GM21737 (cell line): ENCODE data around the gene MAPRE2.

Experiments used
- ATAC-seq: cut with Tn5 transposase; IDR thresholded peaks from one replicate; pipeline ENCODE4 v1.9.1; 2021; ENCODE audit warnings: mild to moderate bottlenecking, moderate library complexity; ENCODE audit not compliant: unreplicated experiment

Gene MAPRE2

DNA sequence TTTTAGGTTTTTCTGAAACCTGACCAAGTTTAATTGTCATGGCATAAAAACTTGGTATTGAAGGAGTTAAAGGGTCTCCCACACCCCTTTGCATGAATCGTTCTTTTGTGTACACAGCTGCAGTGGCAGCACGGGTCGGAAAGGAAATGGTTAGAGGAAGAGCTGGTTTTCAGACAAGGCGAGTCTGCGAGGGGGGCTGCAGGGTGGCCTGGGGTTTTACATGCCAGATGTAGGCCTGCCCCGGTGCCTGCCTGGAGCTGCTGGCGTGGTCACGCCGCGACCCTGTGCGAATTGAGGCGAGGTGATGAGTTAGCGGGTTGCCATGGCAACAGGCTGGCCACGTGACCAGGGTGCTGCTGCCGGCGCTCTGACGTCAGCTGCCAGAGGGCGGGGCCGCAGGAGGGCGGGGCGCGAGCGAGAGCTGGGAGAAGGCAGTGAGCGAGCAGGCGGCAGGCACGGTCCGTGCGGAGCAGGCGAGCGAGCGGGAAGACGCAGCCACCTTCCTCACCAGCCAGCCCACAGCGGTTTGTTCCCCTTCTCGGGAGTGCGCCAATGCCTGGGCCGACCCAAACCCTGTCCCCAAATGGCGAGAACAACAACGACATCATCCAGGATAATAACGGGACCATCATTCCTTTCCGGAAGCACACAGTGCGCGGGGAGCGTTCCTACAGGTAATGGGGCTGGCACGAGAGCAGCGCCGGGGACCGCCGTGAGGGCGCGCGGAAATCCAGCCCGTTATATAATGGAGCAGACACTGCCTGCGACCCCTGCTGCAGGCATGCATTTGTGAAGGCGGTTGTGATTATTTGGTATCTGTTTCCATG, at the start of gene MAPRE2:
MAPRE2 (plus strand) TSS at position 426 of the 827 bp plus-strand sequence; CDS start at position 553, 127 bp downstream.
- ATAC-seq, result peak; percentile 70

DNA sequence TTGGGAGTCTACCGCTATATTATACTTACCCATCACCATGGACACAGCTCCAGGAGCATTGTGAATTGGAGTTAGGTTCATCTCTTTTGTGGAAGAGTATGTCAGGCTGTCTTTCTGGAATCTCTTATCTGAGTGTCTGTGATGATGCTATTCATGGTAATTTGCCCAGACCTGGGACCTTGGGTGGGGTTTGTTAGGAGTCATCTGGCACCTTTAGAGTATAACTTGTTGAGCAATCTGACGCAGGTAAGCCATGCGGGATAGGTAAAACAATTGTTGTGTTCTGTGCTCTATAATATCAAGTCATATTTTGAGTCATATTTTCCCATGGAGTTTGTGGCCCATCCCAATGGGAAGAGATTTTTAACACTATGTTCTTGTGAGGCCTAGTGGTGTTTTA, 49.7 kb upstream of the MAPRE2 start:
- no peak for ATAC-seq

DNA sequence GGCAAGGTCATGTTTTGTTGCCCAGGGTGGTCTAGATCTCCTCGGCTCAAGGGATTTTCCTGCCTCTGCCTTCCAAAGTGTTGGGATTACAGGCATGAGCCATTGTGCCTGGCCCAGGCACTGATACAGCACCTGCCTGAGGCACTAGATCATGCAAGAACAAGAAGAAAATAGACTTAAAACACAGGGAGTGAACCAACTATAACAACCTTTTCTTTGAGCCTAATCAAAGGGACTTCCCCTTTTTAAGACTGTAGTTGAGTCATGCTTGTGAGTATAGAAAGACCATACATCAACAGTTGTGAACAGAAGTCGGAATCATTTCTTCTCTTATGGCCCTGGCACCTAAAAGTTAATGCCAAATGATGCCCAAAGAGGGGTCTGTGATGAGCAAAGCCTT, 47.9 kb upstream of the MAPRE2 start:
- no peak for ATAC-seq

DNA sequence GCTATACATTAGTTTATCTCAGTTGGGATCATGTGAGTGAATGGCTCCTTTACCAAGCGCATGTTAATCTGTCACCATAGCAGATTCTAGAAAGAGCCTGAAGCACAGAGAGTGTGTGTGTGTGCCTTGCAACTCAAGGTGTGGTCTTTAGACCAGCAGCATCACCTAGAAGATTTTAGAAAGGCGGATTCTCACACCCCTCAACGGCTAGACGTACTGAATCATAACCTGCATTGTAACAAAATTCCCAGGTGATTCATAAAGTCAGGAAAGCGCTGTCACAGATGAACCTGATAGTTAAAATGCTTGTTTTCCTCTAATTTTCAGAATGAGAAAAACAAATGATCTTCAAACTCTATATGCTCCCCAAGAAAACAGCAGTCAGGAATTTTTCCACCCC, 45.5 kb upstream of the MAPRE2 start:
- ATAC-seq, result no peak

DNA sequence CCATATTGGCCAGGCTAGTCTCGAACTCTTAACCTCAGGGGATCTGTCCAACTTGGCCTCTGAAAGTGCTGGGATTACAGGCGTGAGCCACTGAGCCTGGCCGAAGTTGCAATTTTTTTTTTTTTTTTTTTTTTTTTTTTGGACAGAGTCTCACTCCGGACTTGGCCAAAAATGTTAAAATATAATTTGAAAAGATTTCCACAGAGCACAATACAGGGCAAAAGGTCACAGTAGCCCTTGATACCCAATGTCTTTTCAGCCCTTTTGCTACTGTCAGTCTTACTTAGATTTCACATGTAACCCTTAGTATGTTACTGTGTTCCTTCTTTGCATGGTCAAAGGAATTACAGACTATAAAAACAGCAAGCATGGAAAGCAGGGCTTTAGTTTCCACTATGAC, 42.6 kb upstream of the MAPRE2 start:
- ATAC-seq, result no peak

DNA sequence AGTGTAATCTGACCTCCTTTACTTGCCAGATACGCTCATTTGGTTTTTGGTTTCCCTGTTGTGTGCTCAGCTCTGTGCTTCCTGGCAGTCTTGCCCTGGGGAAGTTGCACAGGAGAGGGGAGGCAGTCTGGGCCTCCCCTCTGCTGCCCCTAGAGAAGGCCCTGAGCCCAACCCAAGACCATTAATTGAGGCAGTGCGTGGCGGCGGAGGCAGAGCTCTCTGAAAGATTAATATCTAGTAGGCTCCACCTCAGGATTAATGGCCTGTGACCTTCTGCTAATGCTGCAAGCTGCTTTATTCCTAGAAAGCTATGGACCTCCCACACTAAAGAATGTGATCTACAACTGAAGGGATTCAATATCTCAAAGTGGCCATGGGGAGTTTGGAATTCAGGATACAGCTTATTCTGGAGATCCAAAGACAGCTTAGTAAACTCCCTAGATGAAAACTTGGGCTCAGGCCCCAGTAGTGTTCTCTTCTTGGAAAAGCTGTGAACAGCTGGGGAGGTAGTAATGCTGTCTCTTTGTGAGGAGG, 41.4 kb upstream of the MAPRE2 start:
- ATAC-seq, result no peak

DNA sequence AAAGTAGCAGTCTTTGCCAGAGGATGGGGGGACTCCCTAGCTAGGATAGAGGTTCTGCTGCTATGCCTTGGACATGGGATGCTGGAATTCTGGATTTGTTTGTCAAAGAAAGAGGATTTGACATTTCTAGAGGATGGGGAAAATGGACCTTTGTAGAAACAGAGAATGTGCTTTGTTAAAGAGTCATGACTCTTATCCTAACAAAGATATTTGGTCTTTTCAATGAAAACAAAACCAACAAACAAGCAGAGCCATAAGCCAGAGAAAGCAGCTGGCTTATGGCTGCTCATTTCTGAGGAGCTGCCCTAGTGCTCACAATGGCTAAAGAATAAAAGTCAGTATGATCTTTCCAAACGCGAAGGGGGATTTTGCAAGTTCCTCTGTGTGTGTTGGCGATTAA, 40.8 kb upstream of the MAPRE2 start:
- no peak for ATAC-seq

DNA sequence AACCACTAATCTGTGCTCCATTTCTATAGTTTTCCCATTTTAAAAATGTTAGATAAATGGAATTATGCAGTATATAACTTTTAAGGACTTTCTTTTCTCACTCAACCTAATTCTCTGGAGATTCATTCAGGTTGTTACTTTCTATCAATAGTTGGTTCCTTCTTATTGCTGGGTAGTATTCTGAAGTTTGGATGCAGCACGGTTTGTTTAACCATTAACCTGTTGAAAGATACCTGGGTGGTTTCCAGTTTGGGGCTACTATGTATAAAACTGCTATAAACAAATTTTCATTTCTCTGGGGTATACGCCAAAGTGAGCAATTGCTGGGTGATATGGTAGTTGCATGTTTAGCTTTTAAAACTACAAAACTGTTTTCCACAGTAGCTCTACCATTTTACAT, 39.1 kb upstream of the MAPRE2 start:
- no peak for ATAC-seq

DNA sequence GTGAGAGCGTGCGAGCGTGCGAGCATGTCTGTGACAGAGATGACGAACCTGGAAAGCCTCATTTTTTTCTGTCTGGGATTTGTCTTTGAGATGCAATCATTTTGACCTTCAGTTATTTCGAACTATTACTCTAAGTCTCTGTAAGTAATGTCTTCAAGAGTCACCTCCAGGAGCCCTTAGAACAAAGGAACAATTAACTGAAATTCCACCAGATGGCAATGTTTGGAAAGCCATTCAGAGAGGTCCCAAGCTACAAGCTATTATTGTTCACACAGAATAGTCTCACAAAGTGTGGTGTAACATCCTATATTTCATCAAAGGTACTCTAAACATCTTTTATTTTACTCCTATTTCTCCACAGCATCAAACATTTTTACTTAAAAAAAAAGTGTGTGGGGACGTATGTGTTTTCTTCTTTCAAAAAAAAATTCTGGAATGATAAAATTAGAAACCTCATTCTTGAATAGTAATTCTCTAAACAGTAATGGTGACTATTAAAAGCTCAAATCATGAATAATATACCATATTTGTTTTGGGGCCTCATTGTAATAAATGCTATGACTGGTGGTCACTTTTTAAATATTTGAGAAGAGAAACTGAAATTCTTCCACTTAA, 35.1 kb upstream of the MAPRE2 start:
- peak; percentile 62 for ATAC-seq

DNA sequence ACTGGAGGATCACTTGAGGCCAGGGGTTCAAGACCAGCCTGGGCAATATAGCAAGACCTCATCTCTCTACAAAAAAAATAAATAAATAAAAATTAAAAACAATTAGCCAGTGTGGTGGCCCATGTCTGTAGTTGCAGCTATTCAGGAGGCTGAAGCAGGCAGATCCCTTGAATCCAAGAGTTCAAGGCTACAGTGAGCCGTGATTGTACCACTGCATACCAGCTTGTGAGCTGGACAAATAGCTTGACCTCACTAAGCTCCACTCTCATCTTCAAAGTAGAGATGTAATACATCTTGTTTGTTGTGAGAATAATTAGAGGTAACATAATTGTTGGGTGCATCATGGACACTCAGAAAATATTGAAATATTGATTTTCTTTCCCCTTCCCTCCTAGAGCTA, 31.1 kb upstream of the MAPRE2 start:
- no peak for ATAC-seq

DNA sequence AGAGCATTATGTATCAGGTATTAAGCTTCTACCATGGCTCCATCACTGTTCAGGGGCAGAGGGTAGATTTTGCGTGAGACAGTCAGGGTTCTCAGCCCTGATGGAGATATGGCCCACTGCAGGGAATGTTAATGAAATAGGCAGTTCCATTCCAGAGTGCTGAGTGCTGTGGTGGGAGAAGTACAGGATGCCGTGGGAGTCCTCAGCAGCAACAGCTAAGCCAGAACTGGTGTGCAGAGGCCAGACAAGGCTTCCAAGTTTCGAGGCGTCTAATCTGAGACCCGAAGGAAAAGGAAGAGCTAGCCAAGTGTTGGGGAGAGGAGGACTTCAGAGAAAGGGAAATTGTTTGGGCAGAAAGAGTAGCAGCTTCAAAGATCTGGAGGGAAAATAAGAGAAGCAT, 30.2 kb upstream of the MAPRE2 start:
- no peak for ATAC-seq

DNA sequence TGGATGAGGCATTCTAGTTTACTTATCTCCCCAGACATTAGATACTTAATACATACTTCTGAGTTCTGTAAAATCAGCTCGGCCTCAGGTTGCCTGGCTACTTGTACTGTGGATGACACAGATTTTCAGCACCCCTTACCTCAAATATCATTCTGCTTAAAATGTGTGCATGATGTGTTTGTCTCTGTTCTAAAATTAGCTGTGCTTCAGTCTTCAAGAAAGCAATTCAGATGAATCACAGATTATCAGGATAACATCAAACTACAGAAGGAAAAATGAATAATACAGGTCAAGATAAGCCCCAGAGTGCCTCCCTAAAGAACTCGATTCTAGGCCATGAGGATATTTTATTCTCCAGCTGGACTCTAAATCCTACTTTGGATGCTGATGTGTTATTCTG, 21.3 kb upstream of the MAPRE2 start:
- ATAC-seq, result no peak

DNA sequence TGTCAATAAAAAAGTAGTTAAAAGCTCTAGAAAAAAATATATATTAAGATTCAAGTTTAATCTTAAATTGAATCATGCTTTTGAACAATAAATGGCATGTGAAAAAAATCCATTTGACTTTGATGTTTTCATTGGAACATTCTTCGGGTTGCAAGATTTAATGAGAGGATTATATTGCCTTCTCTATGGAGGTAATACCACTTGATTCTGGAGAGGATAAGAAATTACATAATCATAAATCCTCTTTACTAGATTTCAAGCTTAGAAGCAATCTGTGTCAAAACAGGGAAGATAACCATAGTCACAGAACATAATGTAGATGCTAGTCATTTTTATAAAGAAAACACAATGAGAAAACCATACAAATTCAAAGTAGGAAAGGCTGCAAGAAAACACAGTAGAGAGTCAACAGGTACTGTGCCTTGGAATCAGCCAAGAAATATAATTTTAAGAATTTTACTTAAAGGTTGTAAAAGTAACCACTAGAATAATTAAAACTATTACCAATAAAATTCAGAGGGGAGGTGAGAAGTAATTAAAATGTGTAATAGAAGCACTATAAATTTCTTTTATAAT, 18.7 kb upstream of the MAPRE2 start:
- no peak for ATAC-seq

DNA sequence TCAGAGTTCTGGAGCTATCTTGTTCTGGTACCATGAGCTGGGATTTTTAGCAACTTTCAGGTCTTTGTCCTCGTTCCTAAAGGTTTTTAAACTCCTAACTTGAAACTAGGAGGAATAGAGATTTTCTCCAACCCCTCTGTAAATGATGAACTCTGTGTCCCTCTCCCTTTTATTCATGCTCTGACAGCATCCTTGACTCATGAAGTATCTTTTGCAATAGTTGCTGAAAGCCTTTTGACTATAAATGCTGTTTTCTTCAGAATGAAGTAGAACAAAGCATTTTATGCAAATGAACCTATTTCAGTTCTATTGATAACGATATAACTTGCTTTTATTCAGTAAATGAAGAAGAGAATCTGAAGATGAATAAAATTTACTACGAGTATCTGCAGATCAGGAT, 17.0 kb upstream of the MAPRE2 start:
- ATAC-seq, result no peak

DNA sequence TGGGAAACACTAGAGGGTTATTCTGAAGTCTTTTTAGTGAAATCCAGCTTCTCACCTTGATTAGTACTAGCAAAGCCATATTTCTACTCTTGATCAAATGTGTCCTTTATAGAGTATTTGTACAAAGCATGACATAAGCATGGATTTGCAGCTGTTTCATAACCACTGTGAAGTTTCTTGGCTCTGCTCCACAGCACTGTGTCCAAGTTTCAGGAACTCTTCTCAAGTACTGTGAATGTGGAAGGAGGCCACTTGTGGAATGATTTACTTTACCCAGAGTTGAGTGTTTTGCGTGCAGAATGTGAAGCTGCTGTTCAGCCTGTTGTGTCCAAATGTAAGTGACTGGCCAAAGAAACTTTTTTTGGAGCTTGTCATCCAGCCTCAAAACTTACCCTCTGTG, 16.2 kb upstream of the MAPRE2 start:
- no peak for ATAC-seq

DNA sequence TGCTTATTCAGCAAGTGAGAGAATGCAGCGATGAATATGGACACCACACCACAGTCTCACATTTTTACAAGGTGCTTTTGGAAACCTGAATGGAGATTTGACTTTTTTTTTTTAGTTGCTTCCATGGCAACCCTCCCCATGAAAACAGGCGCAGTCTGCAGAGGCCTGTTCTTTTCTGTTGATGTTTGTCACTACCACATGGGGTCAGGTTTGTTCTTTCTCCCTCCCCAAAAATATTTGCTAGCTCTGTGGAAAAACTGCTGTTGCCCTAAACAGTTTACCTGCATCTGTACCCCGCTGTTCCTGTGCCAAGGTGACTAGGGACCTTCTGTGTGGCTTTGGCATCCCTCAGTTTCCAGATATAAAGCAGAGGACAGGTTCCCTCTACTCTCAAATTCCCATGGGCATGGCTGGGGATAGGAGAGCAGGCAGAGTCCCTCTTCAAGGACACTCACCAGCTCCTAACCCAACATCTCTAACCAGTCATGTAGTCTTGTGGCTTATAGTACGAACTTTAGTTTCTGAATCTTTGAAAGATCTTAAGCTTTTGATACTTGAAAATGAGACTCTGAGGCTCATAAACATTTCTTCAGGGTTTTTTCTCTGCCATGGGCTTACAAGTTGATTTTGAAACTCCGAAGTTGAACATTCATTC, 14.7 kb upstream of the MAPRE2 start:
- ATAC-seq, result no peak

DNA sequence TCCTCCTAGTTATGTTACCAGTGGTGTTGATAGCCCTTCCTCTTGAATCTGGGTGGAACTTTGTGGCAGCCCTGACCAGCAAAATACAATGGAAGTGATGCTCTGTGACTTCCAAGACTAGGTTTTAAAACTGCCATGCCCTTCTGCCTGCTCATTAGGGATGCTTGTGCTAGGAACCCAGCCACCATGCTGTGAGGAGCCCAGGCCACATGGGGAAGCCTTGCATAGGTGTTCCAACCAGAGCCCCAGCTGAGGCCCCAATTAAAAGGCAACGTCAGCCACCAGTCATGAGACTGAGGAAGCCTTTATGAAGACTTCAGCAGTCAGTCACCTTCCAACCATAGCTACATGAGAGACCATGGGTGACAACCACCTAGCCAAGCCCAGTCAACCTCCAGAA, 14.0 kb upstream of the MAPRE2 start:
- no peak for ATAC-seq

DNA sequence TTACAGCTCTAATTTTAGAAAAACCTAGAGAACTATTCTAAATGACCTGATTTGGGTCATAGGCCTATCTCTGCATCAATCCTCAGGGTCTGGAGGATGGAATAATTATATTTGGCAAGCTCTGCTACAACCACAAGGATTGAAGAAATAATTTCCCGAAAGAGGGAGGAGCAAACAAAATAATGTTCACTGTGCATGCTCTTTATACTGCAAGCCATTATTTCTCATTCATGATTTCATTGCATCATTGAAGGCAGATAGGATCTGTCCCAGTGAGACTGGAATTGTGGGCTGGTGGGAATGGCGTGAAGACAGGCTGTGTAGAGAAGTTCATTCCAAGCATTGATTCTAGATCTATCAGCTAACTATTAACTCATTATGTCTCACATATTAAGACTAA, 12.7 kb upstream of the MAPRE2 start:
- no peak for ATAC-seq

DNA sequence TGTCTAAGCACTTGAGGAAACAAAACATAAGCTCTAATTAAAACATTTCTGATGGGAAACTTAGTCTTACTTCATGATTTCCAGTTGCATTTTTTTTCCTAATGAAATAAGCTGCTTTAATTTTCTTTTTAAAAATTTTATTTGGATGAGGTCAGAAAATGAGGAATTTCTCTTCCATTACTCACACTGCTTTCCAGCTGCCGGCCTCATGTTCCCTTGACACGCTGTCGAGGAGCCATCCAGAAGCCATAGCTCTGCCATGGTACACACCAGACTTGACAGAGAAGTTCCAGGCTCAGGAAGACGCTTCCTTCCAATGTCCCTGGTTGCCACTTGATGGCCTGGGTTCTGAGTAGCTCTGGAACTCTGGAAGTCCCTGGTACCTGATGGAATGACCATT, 12.1 kb upstream of the MAPRE2 start:
- ATAC-seq, result no peak

DNA sequence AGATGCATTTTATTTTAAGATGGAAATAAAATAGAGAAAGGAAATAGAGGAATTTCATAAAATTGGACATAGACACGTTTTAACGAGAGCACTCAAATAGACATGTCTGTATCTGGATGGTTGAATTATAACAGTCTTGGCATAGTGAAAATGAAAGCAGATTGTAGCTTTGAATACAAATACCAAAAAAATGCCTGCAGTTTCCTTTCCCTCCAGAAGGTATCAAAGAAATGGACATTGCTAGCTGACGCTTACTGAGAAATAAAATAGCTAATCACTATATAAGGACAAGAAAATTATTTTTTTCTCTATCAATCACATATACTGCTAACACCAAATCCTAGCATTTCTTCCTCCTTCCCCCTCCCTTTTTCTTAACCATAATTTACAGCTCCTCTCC, 11.4 kb upstream of the MAPRE2 start:
- ATAC-seq, result peak; percentile 71

DNA sequence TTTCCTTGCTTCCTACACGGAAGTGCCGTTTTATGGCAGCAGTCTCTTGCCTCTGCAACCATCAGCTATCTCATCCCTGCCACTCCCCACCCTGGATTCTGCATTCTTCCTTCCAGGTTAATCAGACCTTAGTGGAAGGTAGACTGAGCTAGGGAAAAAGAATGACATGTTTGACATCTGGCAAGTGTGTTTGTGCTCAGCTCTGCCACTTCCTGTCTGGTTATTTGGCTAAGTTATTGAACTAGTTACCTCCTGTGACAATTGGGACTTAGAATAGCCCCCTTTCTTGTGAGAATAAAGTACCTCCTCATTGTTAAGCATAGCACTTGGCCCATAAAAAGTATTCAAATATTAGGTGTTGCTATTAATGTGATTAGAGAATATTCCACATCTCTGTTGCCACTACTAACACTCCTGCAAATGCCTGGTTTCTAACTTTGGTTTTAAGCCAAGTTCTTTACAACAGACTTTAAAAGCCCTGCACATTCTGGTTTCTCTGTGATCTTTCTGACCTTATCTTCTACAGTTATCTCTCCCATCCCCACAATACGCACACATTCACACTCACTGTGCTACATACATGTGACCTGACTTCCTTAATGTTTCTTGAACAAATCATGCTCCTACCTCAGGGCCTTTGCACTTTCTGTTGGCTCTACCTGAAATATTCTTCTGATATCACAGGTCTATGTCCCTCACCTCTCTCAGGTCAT, 10.8 kb upstream of the MAPRE2 start:
- ATAC-seq, result peak; percentile 48
